ENCODE data around the gene ZSCAN12. TPM values are rescaled to one million over a fixed set of nuclear protein-coding genes. Genes with fewer than 3 reads are reported as not detected.

The ZSCAN12 gene
- total and polyA plus RNA-seq, 2 experiments from 2014 or later, result 0.88 to 3.1 TPM

DNA sequence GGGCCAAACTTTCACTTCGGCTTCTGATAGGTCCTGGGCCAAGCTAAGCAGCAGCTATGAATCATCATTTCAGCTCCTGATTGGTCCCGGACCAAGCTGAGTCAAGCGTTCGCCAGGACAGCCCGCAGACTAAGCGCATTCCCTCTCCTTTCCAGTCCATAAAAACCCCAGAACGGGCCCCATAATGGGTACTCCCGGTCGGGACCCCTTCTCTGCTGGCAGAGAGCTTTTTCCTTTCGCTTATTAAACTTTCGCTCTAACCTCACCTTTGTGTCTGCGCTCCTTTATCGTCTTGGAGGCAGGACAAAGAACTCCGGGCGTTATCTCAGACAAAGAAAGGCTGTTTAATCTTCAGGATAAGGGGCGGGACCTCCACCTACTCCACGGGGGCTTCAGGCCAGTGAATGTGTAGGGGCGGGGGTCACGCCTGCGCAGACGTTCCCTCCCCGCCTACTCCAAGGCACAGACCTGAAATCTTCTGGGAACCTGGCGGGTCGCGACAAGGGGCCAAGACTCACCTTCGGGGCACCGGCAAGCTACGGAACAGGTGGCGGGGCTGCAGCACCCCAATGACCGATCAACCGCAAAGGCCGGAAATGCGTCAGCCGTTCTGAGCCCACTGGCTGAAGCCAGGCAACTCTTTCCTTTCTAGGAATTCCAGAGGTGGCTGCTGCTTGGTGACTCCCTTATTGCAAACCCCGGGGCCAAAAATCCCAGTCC lies 63.8 kb downstream of the ZSCAN12 start, which contains the start of gene ZSCAN31:
Gene ZSCAN31 (minus strand): TSS at position 585 of the 720 bp plus-strand sequence. CDS start 6,465 bp downstream, outside the sequence.
- TF ChIP-seq EZH2 (IDR thresholded peaks at IDR 0.05; ENCODE audit: insufficient read depth, poor library complexity, severe bottlenecking), result no peak
- TF ChIP-seq EZH2phosphoT487 (IDR thresholded peaks at IDR 0.05; ENCODE audit: insufficient read depth, low read depth), result no peak
- peak within 1 kb of the TSS; percentile 80 for H3K9ac ChIP-seq
- WGBS, 2 experiments (ENCODE audit: low coverage in 1 of 2, low lambda C conversion rate in 2 of 2, missing lambda C conversion rate in 2 of 2), result 1 to 2% methylated on average over 34 to 35 of the region's 35 CpGs
- peak; percentile 97 for DNase-seq
- in situ Hi-C loops (cut with MboI), result no loop called here
- H4K20me1 ChIP-seq (ENCODE audit: insufficient read depth), result no peaks in the 10 kb centered on the region
- peak within 1 kb of the TSS; percentile 99 for H3K4me2 ChIP-seq (ENCODE audit: unreplicated experiment)
- peaks cover 6% of the 10 kb centered on the region; the same call in 1 of the 2 replicates for H3K4me1 ChIP-seq (ENCODE audit: insufficient read depth)
- peak within 1 kb of the TSS; percentile 95 for H3K4me3 ChIP-seq
- H3K9me3 ChIP-seq (ENCODE audit: low read depth), result no peaks in the 10 kb centered on the region
- no peaks in the 10 kb centered on the region for H3K79me2 ChIP-seq (ENCODE audit: insufficient read depth)
- peak within 1 kb of the TSS; percentile 98 for H2AFZ ChIP-seq
- H3F3A ChIP-seq (ENCODE audit: insufficient read depth), result no peaks in the 10 kb centered on the region; the same call in 1 of the 2 replicates
- no peaks in the 10 kb centered on the region for H3K9me2 ChIP-seq (ENCODE audit: insufficient read depth)
- H3K27me3 ChIP-seq (replicated peaks; ENCODE audit: insufficient read depth), result no peaks in the 10 kb centered on the region
- H3K27ac ChIP-seq, result peak within 1 kb of the TSS; percentile 69
- H3K36me3 ChIP-seq (ENCODE audit: low read depth), result no peaks in the 10 kb centered on the region

DNA sequence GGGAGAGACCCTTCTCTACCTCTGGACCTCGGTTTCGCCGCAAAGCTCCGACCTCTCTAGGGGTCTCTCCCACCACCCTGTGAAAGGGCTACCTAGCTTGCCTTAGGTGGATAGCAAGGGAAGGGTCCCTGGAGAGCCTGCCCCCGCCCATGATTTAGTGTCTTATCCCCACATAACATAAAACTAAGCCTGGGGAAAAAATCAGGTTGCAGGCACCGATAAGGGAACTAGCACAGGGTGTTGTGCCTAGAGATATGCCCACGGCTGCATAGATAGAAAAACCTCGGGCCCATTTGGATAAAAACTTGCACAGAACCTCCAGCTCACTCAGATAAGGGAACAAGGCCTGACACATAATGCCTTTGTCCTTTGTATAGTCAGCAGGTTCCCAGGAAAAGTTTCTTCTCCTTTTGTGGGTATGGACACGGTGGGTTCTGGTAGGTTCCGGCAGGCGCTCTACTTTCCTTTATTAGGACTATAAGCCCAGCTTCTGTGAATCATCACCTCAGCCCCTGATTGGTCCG lies 64.4 kb downstream of the ZSCAN12 start:
- 57 to 60% methylated on average over 12 of the region's 12 CpGs for WGBS, 2 experiments (ENCODE audit: low coverage in 1 of 2, low lambda C conversion rate in 2 of 2, missing lambda C conversion rate in 2 of 2)
- H3K27me3 ChIP-seq (replicated peaks; ENCODE audit: insufficient read depth), result no peaks in the 10 kb centered on the region
- peak overlapping the region; percentile 95 for H3K4me3 ChIP-seq

DNA sequence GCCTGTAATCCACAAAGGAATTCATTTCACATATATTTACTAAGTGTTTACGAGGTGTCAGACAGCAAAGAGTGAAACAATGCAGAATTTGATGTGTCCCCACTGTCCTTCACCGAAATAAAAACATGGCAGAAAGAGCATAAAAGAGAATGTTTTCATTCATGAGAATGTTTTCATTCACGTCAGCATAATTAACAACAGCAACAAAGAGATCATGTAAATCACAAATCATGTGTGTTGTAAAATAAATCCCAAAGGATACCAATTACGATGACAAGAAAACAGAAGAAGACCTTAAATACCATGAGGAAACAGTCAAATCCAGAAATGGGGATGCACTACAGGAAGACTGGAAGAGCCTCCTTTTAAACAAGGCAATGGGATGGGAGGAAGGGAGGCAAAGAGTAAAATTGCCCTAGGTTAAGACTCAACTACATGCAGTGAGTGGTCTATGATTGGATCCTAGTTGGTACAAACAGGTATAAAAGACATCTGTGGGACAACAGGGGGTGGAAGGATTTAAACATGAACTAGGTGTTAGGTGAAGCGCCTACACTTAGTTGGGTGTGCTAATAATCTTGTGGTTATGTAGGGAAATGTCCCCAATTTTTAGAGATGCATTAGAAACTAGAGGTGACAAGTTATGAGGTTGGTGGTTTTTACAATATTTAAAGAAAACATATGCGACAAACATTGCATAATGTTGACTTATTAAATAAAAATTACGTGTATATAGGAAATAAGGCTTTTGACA lies 65.1 kb downstream of the ZSCAN12 start:
- no peak overlapping the region for H3K4me2 ChIP-seq (ENCODE audit: unreplicated experiment)
- no peaks in the 10 kb centered on the region for H4K20me1 ChIP-seq (ENCODE audit: insufficient read depth)
- H3K9ac ChIP-seq, result no peak overlapping the region
- H3K9me2 ChIP-seq (ENCODE audit: insufficient read depth), result no peaks in the 10 kb centered on the region
- no peak overlapping the region for H2AFZ ChIP-seq
- H3K4me1 ChIP-seq (ENCODE audit: insufficient read depth), result peaks cover 6% of the 10 kb centered on the region; the same call in 1 of the 2 replicates
- H3K27me3 ChIP-seq (replicated peaks; ENCODE audit: insufficient read depth), result no peaks in the 10 kb centered on the region
- no peaks in the 10 kb centered on the region; the same call in 1 of the 2 replicates for H3F3A ChIP-seq (ENCODE audit: insufficient read depth)
- no peak overlapping the region for H3K4me3 ChIP-seq
- H3K36me3 ChIP-seq (ENCODE audit: low read depth), result no peaks in the 10 kb centered on the region
- DNase-seq, result no peak
- TF ChIP-seq EZH2phosphoT487 (IDR thresholded peaks at IDR 0.05; ENCODE audit: insufficient read depth, low read depth) (no peak), EZH2 (IDR thresholded peaks at IDR 0.05; ENCODE audit: insufficient read depth, poor library complexity, severe bottlenecking) (no peak)
- H3K79me2 ChIP-seq (ENCODE audit: insufficient read depth), result no peaks in the 10 kb centered on the region
- 49 to 50% methylated on average over 7 of the region's 7 CpGs for WGBS, 2 experiments (ENCODE audit: low coverage in 1 of 2, low lambda C conversion rate in 2 of 2, missing lambda C conversion rate in 2 of 2)
- H3K9me3 ChIP-seq (ENCODE audit: low read depth), result no peaks in the 10 kb centered on the region
- in situ Hi-C loops (cut with MboI), result no loop called here
- H3K27ac ChIP-seq, result no peak overlapping the region

More for the DNA sequence above, 64.4 kb downstream of the ZSCAN12 start:
- Histone ChIP-seq H2AFZ (peak overlapping the region; percentile 98), H3K4me1 (ENCODE audit: insufficient read depth) (peaks cover 6% of the 10 kb centered on the region; the same call in 1 of the 2 replicates), H3K4me2 (ENCODE audit: unreplicated experiment) (peak overlapping the region; percentile 99), H3F3A (ENCODE audit: insufficient read depth) (no peaks in the 10 kb centered on the region; the same call in 1 of the 2 replicates), H3K9me2 (ENCODE audit: insufficient read depth) (no peaks in the 10 kb centered on the region), H3K36me3 (ENCODE audit: low read depth) (no peaks in the 10 kb centered on the region), H3K9ac (no peak overlapping the region), H3K79me2 (ENCODE audit: insufficient read depth) (no peaks in the 10 kb centered on the region), H4K20me1 (ENCODE audit: insufficient read depth) (no peaks in the 10 kb centered on the region), H3K27ac (no peak overlapping the region), H3K9me3 (ENCODE audit: low read depth) (no peaks in the 10 kb centered on the region)
- in situ Hi-C loops (cut with MboI), result no loop called here
- no peak for TF ChIP-seq EZH2 (IDR thresholded peaks at IDR 0.05; ENCODE audit: insufficient read depth, poor library complexity, severe bottlenecking)
- no peak for TF ChIP-seq EZH2phosphoT487 (IDR thresholded peaks at IDR 0.05; ENCODE audit: insufficient read depth, low read depth)
- no peak for DNase-seq

DNA sequence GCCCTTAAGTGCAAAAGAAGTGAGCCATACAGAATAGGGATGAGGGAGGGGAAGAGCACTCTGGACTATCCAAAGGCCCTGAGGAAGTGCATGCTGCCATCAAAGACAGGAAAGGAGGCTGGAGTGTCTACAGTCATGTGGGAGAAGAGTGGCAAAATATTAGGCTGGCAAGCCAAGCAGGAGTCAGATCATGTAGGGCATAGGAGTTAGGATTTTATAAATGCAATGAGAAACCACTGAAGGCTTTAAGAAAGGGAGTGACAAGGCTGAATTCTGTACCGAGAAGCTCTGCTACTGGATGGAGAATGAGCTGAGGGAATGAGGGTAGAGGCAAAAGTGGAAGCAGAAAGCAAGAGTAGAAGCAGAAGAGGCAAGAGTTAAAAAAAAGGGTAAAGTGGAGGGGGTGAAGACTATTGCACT lies 65.9 kb downstream of the ZSCAN12 start:
- DNase-seq, result no peak
- Histone ChIP-seq H4K20me1 (ENCODE audit: insufficient read depth) (no peaks in the 10 kb centered on the region), H3F3A (ENCODE audit: insufficient read depth) (no peaks in the 10 kb centered on the region; the same call in 1 of the 2 replicates), H3K27me3 (replicated peaks; ENCODE audit: insufficient read depth) (no peaks in the 10 kb centered on the region), H3K4me2 (ENCODE audit: unreplicated experiment) (no peak overlapping the region), H3K4me3 (no peak overlapping the region), H3K9me3 (ENCODE audit: low read depth) (no peaks in the 10 kb centered on the region), H3K9me2 (ENCODE audit: insufficient read depth) (no peaks in the 10 kb centered on the region), H3K9ac (no peak overlapping the region), H3K79me2 (ENCODE audit: insufficient read depth) (no peaks in the 10 kb centered on the region), H2AFZ (no peak overlapping the region; the same call in 1 of the 2 replicates), H3K27ac (no peak overlapping the region), H3K36me3 (ENCODE audit: low read depth) (no peaks in the 10 kb centered on the region), H3K4me1 (ENCODE audit: insufficient read depth) (peaks cover 6% of the 10 kb centered on the region; the same call in 1 of the 2 replicates)
- no peak for TF ChIP-seq EZH2 (IDR thresholded peaks at IDR 0.05; ENCODE audit: insufficient read depth, poor library complexity, severe bottlenecking)
- no peak for TF ChIP-seq EZH2phosphoT487 (IDR thresholded peaks at IDR 0.05; ENCODE audit: insufficient read depth, low read depth)
- in situ Hi-C loops (cut with MboI), result no loop called here
- WGBS, 2 experiments (ENCODE audit: low coverage in 1 of 2, low lambda C conversion rate in 2 of 2, missing lambda C conversion rate in 2 of 2), result 79 to 84% methylated on average over 1 of the region's 1 CpG
